Neural cell (in vitro differentiated cells): ENCODE measurements around the gene IGFL1. TPM values are rescaled to one million over a fixed set of nuclear protein-coding genes. Genes with fewer than 3 reads are reported as not detected.

Experiments used
- H2AFZ ChIP-seq: fragments of 200-600, 300-800 bp; sonication (generic), shearing (Covaris generic); 2 replicates; pipeline ENCODE4 v1.6.0; 2014; ENCODE audit warnings: low read depth, mild to moderate bottlenecking, antibody characterized with exemption, low read length, moderate library complexity
- H3F3A ChIP-seq: fragments of 200-600 bp; shearing (Covaris generic); 2 replicates; pipeline ENCODE4 v1.6.1; 2016; ENCODE audit warnings: mild to moderate bottlenecking, moderate library complexity, mixed read lengths, antibody characterized with exemption, low read length; ENCODE audit not compliant: insufficient read depth, poor library complexity, severe bottlenecking
- H3K27ac ChIP-seq: fragments of 200-600, 300-800 bp; sonication (generic), shearing (Covaris generic); 2 replicates; pipeline ENCODE4 v1.5.1; 2014; ENCODE audit warnings: mild to moderate bottlenecking, low read length, moderate library complexity
- H3K27me3 ChIP-seq: fragments of 300-800, 200-600 bp; sonication (generic), shearing (Covaris generic); 2 replicates; pipeline ENCODE4 v1.6.0; 2014; ENCODE audit warnings: mild to moderate bottlenecking, low read depth, low read length, moderate library complexity; ENCODE audit not compliant: insufficient read depth
- H3K36me3 ChIP-seq: fragments of 300-800, 200-600 bp; sonication (generic), shearing (Covaris generic); 2 replicates; pipeline ENCODE4 v1.5.1; 2014; ENCODE audit warnings: mild to moderate bottlenecking, antibody characterized with exemption, low read length, moderate library complexity; ENCODE audit not compliant: insufficient read depth
- H3K4me2 ChIP-seq: fragments of 300-800, 200-600 bp; sonication (generic), shearing (Covaris generic); 2 replicates; pipeline ENCODE4 v1.6.0; 2014; ENCODE audit warnings: mild to moderate bottlenecking, low read length
- H3K4me3 ChIP-seq: fragments of 300-800, 200-600 bp; sonication (generic), shearing (Covaris generic); 2 replicates; pipeline ENCODE4 v1.5.1; 2014; ENCODE audit warnings: mild to moderate bottlenecking, low read length, moderate library complexity
- H3K79me2 ChIP-seq: fragments of 200-600 bp; shearing (Covaris generic); replicated peaks from 2 replicates; pipeline ENCODE4 v1.6.0; 2014; ENCODE audit warnings: mild to moderate bottlenecking, low read length, moderate library complexity; ENCODE audit not compliant: insufficient read depth
- H3K9ac ChIP-seq: fragments of 300-800, 200-600 bp; sonication (generic), shearing (Covaris generic); 2 replicates; pipeline ENCODE4 v1.6.1; 2016; ENCODE audit warnings: mild to moderate bottlenecking, low read length, mixed read lengths
- H3K9me2 ChIP-seq: fragments of 200-600 bp; shearing (Covaris generic); 2 replicates; pipeline ENCODE4 v1.6.1; 2016; ENCODE audit warnings: mild to moderate bottlenecking, low read length, mixed read lengths; ENCODE audit not compliant: insufficient read depth
- H3K9me3 ChIP-seq: fragments of 200-600, 300-800 bp; sonication (generic), shearing (Covaris generic); 2 replicates; pipeline ENCODE4 v1.6.1; 2016; ENCODE audit warnings: mild to moderate bottlenecking, mixed run types, low read length, moderate library complexity, mixed read lengths
- H4K20me1 ChIP-seq: fragments of 200-600 bp; shearing (Covaris generic); 2 replicates; pipeline ENCODE4 v1.6.1; 2016; ENCODE audit warnings: mild to moderate bottlenecking, mixed run types; ENCODE audit not compliant: insufficient read depth
- EP300 ChIP-seq: fragments of 450-650 bp; conservative IDR thresholded peaks from 2 replicates; pipeline ENCODE4 v1.6.1; 2014; ENCODE audit warnings: antibody characterized with exemption, mild to moderate bottlenecking, moderate library complexity; ENCODE audit not compliant: poor library complexity, severe bottlenecking
- EZH2 ChIP-seq: fragments of 200-600, 300-800 bp; shearing (Covaris generic), sonication (generic); IDR thresholded peaks from 2 replicates; pipeline ENCODE4 v1.6.1; 2014; ENCODE audit warnings: antibody characterized with exemption, low read length, borderline replicate concordance, mild to moderate bottlenecking; ENCODE audit not compliant: insufficient read depth, poor library complexity, severe bottlenecking
- MXI1 ChIP-seq: fragments of 450-650 bp; conservative IDR thresholded peaks from 2 replicates; pipeline ENCODE4 v1.6.1; 2014; ENCODE audit warnings: antibody characterized with exemption, mild to moderate bottlenecking; ENCODE audit not compliant: poor library complexity, severe bottlenecking
- POLR2AphosphoS5 ChIP-seq: IDR thresholded peaks from 2 replicates; pipeline ENCODE4 v1.6.1; 2012
- RAD21 ChIP-seq: fragments of 450-650 bp; conservative IDR thresholded peaks from 2 replicates; pipeline ENCODE4 v1.6.1; 2014; ENCODE audit warnings: antibody characterized with exemption, mild to moderate bottlenecking, moderate library complexity
- SMC3 ChIP-seq: fragments of 450-650 bp; conservative IDR thresholded peaks from 2 replicates; pipeline ENCODE4 v1.6.1; 2014; ENCODE audit warnings: antibody characterized with exemption, mild to moderate bottlenecking, moderate library complexity; ENCODE audit not compliant: poor library complexity
- TAF1 ChIP-seq: IDR thresholded peaks from 2 replicates; pipeline ENCODE4 v1.6.1; 2012; ENCODE audit warnings: low read depth
- polyA plus RNA-seq: library from polyadenylated mRNA; depleted of rRNA; stranded (reverse); fragments of >200 nt; gene quantifications from 2 replicates; pipeline ENCODE4 v1.2.3, GENCODE V29; 2014
- TF ChIP-seq, protein P1 (sequence below): fragments of 450-650 bp; IDR thresholded peaks from 2 replicates; pipeline ENCODE4 v1.5.1; 2014; ENCODE audit warnings: antibody characterized with exemption, mild to moderate bottlenecking, moderate library complexity; ENCODE audit not compliant: poor library complexity, severe bottlenecking
- TF ChIP-seq, protein P2 (sequence below): IDR thresholded peaks from 2 replicates; pipeline ENCODE4 v1.6.1; 2012; ENCODE audit warnings: borderline replicate concordance

The IGFL1 gene
- polyA plus RNA-seq, 1 donor from 2014 or later, result not detected

DNA sequence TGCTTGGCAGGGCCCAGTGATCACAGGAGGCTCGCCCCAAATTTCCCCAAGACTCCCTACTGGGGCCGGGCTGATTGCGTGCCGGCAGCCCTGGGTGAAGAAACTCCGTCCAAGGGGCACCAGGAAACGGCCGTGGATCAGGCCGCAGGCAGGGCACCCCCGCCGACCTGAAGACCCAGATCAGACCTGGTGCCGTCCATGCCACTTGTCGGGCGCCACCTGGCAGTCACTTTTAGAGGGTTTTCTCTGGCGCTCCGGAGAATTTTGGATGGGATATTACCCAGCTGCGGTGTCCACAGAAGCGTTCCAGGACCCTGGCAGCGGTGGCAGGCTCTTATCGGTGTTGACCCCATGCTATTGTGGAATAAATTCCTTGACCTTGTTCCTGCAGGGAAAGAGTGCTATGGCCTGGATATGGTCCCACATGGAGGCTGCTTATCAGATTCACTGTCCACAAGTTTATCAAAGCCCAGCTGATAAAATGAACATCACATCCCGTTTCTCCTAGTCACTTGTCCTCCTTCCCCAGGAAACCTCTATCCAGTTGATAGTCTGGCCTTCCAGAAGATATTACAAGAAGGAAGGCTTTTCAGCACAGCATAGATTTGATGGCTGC lies 43.3 kb upstream of the IGFL1 start:
- H2AFZ ChIP-seq, result no peak overlapping the region

DNA sequence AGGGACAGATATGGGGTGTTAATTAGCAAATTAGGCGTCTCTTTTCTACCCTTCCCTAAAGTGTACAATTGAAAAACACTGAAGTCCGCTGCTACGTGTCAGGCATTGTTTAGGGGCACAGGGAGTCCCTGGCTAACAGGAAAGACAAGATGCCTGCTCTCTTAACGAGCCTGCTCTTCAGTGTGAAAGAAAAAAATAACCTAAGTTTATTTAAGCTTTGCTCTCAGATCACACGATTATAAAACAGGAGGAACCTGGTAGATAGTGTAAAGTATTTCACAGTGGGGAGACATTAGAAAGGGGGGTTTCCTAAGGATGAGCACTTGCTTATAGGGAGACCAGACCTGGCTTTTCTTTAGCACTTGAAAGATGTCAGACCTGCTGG lies 42.8 kb upstream of the IGFL1 start:
- TF ChIP-seq EZH2, result no peak
- TF ChIP-seq RAD21, result no peak
- TF ChIP-seq TAF1, result no peak
- no peak for TF ChIP-seq EP300
- no peak for TF ChIP-seq MXI1
- TF ChIP-seq, protein P1, sequence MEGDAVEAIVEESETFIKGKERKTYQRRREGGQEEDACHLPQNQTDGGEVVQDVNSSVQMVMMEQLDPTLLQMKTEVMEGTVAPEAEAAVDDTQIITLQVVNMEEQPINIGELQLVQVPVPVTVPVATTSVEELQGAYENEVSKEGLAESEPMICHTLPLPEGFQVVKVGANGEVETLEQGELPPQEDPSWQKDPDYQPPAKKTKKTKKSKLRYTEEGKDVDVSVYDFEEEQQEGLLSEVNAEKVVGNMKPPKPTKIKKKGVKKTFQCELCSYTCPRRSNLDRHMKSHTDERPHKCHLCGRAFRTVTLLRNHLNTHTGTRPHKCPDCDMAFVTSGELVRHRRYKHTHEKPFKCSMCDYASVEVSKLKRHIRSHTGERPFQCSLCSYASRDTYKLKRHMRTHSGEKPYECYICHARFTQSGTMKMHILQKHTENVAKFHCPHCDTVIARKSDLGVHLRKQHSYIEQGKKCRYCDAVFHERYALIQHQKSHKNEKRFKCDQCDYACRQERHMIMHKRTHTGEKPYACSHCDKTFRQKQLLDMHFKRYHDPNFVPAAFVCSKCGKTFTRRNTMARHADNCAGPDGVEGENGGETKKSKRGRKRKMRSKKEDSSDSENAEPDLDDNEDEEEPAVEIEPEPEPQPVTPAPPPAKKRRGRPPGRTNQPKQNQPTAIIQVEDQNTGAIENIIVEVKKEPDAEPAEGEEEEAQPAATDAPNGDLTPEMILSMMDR, result no peak
- TF ChIP-seq, protein P2, sequence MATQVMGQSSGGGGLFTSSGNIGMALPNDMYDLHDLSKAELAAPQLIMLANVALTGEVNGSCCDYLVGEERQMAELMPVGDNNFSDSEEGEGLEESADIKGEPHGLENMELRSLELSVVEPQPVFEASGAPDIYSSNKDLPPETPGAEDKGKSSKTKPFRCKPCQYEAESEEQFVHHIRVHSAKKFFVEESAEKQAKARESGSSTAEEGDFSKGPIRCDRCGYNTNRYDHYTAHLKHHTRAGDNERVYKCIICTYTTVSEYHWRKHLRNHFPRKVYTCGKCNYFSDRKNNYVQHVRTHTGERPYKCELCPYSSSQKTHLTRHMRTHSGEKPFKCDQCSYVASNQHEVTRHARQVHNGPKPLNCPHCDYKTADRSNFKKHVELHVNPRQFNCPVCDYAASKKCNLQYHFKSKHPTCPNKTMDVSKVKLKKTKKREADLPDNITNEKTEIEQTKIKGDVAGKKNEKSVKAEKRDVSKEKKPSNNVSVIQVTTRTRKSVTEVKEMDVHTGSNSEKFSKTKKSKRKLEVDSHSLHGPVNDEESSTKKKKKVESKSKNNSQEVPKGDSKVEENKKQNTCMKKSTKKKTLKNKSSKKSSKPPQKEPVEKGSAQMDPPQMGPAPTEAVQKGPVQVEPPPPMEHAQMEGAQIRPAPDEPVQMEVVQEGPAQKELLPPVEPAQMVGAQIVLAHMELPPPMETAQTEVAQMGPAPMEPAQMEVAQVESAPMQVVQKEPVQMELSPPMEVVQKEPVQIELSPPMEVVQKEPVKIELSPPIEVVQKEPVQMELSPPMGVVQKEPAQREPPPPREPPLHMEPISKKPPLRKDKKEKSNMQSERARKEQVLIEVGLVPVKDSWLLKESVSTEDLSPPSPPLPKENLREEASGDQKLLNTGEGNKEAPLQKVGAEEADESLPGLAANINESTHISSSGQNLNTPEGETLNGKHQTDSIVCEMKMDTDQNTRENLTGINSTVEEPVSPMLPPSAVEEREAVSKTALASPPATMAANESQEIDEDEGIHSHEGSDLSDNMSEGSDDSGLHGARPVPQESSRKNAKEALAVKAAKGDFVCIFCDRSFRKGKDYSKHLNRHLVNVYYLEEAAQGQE, result no peak
- no peak for TF ChIP-seq POLR2AphosphoS5
- no peak for TF ChIP-seq SMC3
- H2AFZ ChIP-seq, result no peak overlapping the region
- H3K27ac ChIP-seq, result no peak overlapping the region
- H3K27me3 ChIP-seq, result no peaks in the 10 kb centered on the region
- H3F3A ChIP-seq, result no peaks in the 10 kb centered on the region
- no peak overlapping the region for H3K4me2 ChIP-seq
- H3K9ac ChIP-seq, result no peak overlapping the region
- no peaks in the 10 kb centered on the region for H3K9me2 ChIP-seq
- no peaks in the 10 kb centered on the region for H3K79me2 ChIP-seq
- no peaks in the 10 kb centered on the region for H4K20me1 ChIP-seq
- no peaks in the 10 kb centered on the region for H3K9me3 ChIP-seq
- H3K36me3 ChIP-seq, result no peaks in the 10 kb centered on the region
- H3K4me3 ChIP-seq, result no peak overlapping the region

More for the DNA sequence above, 43.3 kb upstream of the IGFL1 start:
- no peak overlapping the region for H3K9ac ChIP-seq
- no peak overlapping the region for H3K4me2 ChIP-seq
- H3K27ac ChIP-seq, result no peak overlapping the region
- H3K4me3 ChIP-seq, result no peak overlapping the region
- H3K9me2 ChIP-seq, result no peaks in the 10 kb centered on the region
- H3F3A ChIP-seq, result no peaks in the 10 kb centered on the region
- H3K79me2 ChIP-seq, result no peaks in the 10 kb centered on the region
- H3K27me3 ChIP-seq, result no peaks in the 10 kb centered on the region
- H4K20me1 ChIP-seq, result no peaks in the 10 kb centered on the region
- no peaks in the 10 kb centered on the region for H3K9me3 ChIP-seq
- no peaks in the 10 kb centered on the region for H3K36me3 ChIP-seq
- TF ChIP-seq EZH2, result no peak
- no peak for TF ChIP-seq MXI1
- TF ChIP-seq, protein P1, result no peak
- TF ChIP-seq, protein P2, result no peak
- TF ChIP-seq EP300, result no peak
- TF ChIP-seq TAF1, result no peak
- no peak for TF ChIP-seq SMC3
- no peak for TF ChIP-seq POLR2AphosphoS5
- TF ChIP-seq RAD21, result no peak
